ENCODE measurements around the gene TDRD7.

Gene TDRD7

GRCh38 chr9:97411789-97412625 is at the start of gene TDRD7:
Gene TDRD7, plus strand, starts transcription at chr9:97412096. Its CDS starts 16,370 bp downstream, at chr9:97428466.
- peak; percentile 80 for DNase-seq (ENCODE audit: low read depth)

- no peak for DNase-seq (ENCODE audit: low read depth)
Measured at GRCh38 chr9:97362777-97363545, 48.9 kb upstream of the TDRD7 start.

- DNase-seq (ENCODE audit: low read depth) = no peak
Measured at GRCh38 chr9:97363661-97364299, 48.1 kb upstream of the TDRD7 start.

GRCh38 chr9:97364769-97365490 is 47.0 kb upstream of the TDRD7 start:
- DNase-seq (ENCODE audit: low read depth) = no peak

- no peak for DNase-seq (ENCODE audit: low read depth)
Measured at GRCh38 chr9:97365634-97366033, 46.3 kb upstream of the TDRD7 start.

- DNase-seq (ENCODE audit: low read depth) = no peak
Measured at GRCh38 chr9:97366476-97366875, 45.4 kb upstream of the TDRD7 start.

- DNase-seq (ENCODE audit: low read depth) = no peak
Measured at GRCh38 chr9:97366889-97367288, 45.0 kb upstream of the TDRD7 start.

GRCh38 chr9:97367729-97368128 is 44.2 kb upstream of the TDRD7 start:
- DNase-seq (ENCODE audit: low read depth) = no peak

GRCh38 chr9:97368964-97369363 is 42.9 kb upstream of the TDRD7 start:
- DNase-seq (ENCODE audit: low read depth) = no peak

- no peak for DNase-seq (ENCODE audit: low read depth)
Measured at GRCh38 chr9:97372580-97372979, 39.3 kb upstream of the TDRD7 start.

GRCh38 chr9:97373331-97373730 is 38.6 kb upstream of the TDRD7 start:
- DNase-seq (ENCODE audit: low read depth) = no peak

- no peak for DNase-seq (ENCODE audit: low read depth)
Measured at GRCh38 chr9:97374811-97375210, 37.1 kb upstream of the TDRD7 start.

- no peak for DNase-seq (ENCODE audit: low read depth)
Measured at GRCh38 chr9:97376902-97377301, 35.0 kb upstream of the TDRD7 start.

- peak; percentile 9 for DNase-seq (ENCODE audit: low read depth)
Measured at GRCh38 chr9:97382099-97382718, 29.7 kb upstream of the TDRD7 start.

- no peak for DNase-seq (ENCODE audit: low read depth)
Measured at GRCh38 chr9:97384406-97385262, 27.3 kb upstream of the TDRD7 start.

- DNase-seq (ENCODE audit: low read depth) = no peak
Measured at GRCh38 chr9:97385626-97386264, 26.2 kb upstream of the TDRD7 start.

GRCh38 chr9:97386265-97386633 is 25.6 kb upstream of the TDRD7 start:
- DNase-seq (ENCODE audit: low read depth) = no peak

- peak; percentile 55 for DNase-seq (ENCODE audit: low read depth)
Measured at GRCh38 chr9:97386733-97387503, 25.0 kb upstream of the TDRD7 start.

- DNase-seq (ENCODE audit: low read depth) = no peak
Measured at GRCh38 chr9:97387504-97387886, 24.4 kb upstream of the TDRD7 start.

Data from ELR (cell line).